Naive thymus-derived CD4-positive, alpha-beta T cell (primary cell): ENCODE measurements around the gene SMARCA1. TPM values are rescaled to one million over a fixed set of nuclear protein-coding genes. Genes with fewer than 3 reads are reported as not detected.
A peak's percentile ranks its signal among the peaks of the same experiment; 100 is the strongest.
"Not testable (repeated sequence)": the region's sequence is repeated elsewhere in the genome, so short reads cannot be mapped to it uniquely, and the experiment has no call there.

Source experiments
- ATAC-seq: fragments of 150-1000 bp; cut with Tn5 transposase; 2 replicates; pipeline ENCODE4 v1.10.0; 2021; ENCODE audit warnings: mild to moderate bottlenecking, moderate library complexity
- CTCF ChIA-PET: fragments of 350-600 bp; sonication (Branson Sonifier 250); formaldehyde crosslinking; loops from one replicate; lab custom pipeline; 2021; ENCODE audit warnings: antibody characterized with exemption; lab: Charles Lee
- POLR2A ChIA-PET: fragments of 350-600 bp; sonication (Branson Sonifier 250); formaldehyde crosslinking; loops from one replicate; lab custom pipeline; 2021; ENCODE audit warnings: antibody characterized with exemption, inconsistent platforms; lab: Charles Lee
- DNase-seq, 9 donors: peaks; one replicate each; pipeline versions ENCODE4 v3.0.0 to v3.0.0-alpha.2; 2020 to 2022; ENCODE audit warnings: mixed read lengths in 1 of 9
- H3K27ac ChIP-seq: one replicate; pipeline ENCODE4 v1.7.0; 2013; ENCODE audit warnings: mild to moderate bottlenecking, low read depth, low read length, moderate library complexity
- H3K27me3 ChIP-seq, 2 donors: one replicate each; pipeline ENCODE4 v1.7.0; 2013; ENCODE audit warnings: low read length in 2 of 2, mild to moderate bottlenecking in 2 of 2, moderate library complexity in 2 of 2; ENCODE audit not compliant: control insufficient read depth in 2 of 2, insufficient read depth in 2 of 2
- H3K36me3 ChIP-seq, 3 experiments: 1 replicate in 2 of 3; 2 replicates in 1 of 3; pipeline ENCODE4 v1.7.0; 2013; ENCODE audit warnings: low read length in 3 of 3, mild to moderate bottlenecking in 3 of 3, moderate library complexity in 1 of 3; ENCODE audit not compliant: insufficient read depth in 3 of 3, control insufficient read depth in 2 of 3
- H3K4me1 ChIP-seq, 2 donors: one replicate each; pipeline ENCODE4 v1.7.0; 2013; ENCODE audit warnings: low read length in 2 of 2, mild to moderate bottlenecking in 2 of 2, moderate library complexity in 1 of 2; ENCODE audit not compliant: control insufficient read depth in 2 of 2, insufficient read depth in 2 of 2
- H3K4me3 ChIP-seq: 2 replicates; pipeline ENCODE4 v1.7.0; 2013; ENCODE audit warnings: mild to moderate bottlenecking, low read length
- H3K9me3 ChIP-seq, 3 experiments: 1 replicate in 2 of 3; 2 replicates in 1 of 3; pipeline ENCODE4 v1.7.0; 2013; ENCODE audit warnings: low read length in 3 of 3; ENCODE audit not compliant: control insufficient read depth in 2 of 3
- H3K27ac Mint-ChIP-seq, 9 donors: one replicate each; pipeline ENCODE4 v1.8.0; 2020 to 2022; ENCODE audit warnings: mixed read lengths in 9 of 9, mild to moderate bottlenecking in 8 of 9, moderate library complexity in 5 of 9, inconsistent platforms in 2 of 9
- H3K27me3 Mint-ChIP-seq, 5 donors: one replicate each; pipeline ENCODE4 v1.8.0; 2021 to 2022; ENCODE audit warnings: mixed read lengths in 5 of 5, mild to moderate bottlenecking in 1 of 5
- H3K36me3 Mint-ChIP-seq, 5 donors: one replicate each; pipeline ENCODE4 v1.8.0; 2020 to 2022; ENCODE audit warnings: mixed read lengths in 5 of 5, mild to moderate bottlenecking in 3 of 5, inconsistent platforms in 1 of 5
- H3K4me1 Mint-ChIP-seq, 7 donors: one replicate each; pipeline ENCODE4 v1.8.0; 2020 to 2022; ENCODE audit warnings: mixed read lengths in 7 of 7, mild to moderate bottlenecking in 3 of 7, inconsistent platforms in 1 of 7
- H3K4me3 Mint-ChIP-seq, 10 donors: one replicate each; pipeline ENCODE4 v1.8.0; 2020 to 2022; ENCODE audit warnings: mild to moderate bottlenecking in 10 of 10, mixed read lengths in 10 of 10, moderate library complexity in 6 of 10, inconsistent platforms in 2 of 10
- H3K9me3 Mint-ChIP-seq, 11 donors: one replicate each; pipeline ENCODE4 v1.8.0; 2020 to 2022; ENCODE audit warnings: mixed read lengths in 11 of 11, mild to moderate bottlenecking in 4 of 11, inconsistent platforms in 1 of 11, moderate library complexity in 1 of 11
- intact Hi-C, 2 donors: fragments of 100-400 bp; cut with micrococcal nuclease; formaldehyde crosslinking; loops; one replicate each; pipeline ENCODE4 v1.15.1; 2023
- polyA plus RNA-seq, 2 donors: library from polyadenylated mRNA; unstranded; fragments of 300-500 nt; fragmentation: Illumina TruSeq; gene quantifications; one replicate each; pipeline ENCODE4 v1.2.3, GENCODE V29; 2021
- total RNA-seq, 6 experiments: library from RNA in 5 of 6; stranded (reverse) in 5 of 6; gene quantifications; 1 replicate in 5 of 6; 2 replicates in 1 of 6; pipeline ENCODE4 v1.2.3 and lab custom pipeline; 2021 to 2026

Gene SMARCA1
- total and polyA plus RNA-seq, 7 experiments from 2014 or later, result 0.72 to 5.0 (median 2.6) TPM; not detected in 1

DNA sequence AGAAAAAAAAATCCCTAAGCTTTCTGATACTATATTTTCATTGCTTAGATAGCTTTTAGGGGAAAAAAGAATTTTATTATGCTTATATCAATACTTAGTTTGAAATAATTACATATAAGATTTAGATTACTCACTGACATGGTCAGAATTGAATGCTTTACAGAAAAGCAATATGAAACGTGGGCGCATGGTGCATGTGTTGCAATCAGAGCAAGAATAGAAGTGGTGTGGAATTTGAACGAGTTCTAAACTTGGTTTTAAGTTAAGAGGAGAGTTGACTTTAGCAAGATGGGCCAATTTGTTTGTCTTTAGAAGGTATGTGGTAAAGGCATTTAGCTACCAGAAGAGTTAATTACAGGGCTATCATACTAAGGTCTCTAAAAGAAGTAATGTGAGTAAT lies 38.2 kb upstream of the SMARCA1 start:
- Mint-ChIP-seq H3K27me3 (no peaks in the 10 kb centered on the region), H3K4me3 (no peak overlapping the region), H3K9me3 (peaks cover 0 to 4% (median 0%) of the 10 kb centered on the region in 11 donors), H3K27ac (peak overlapping the region in 1 of 9 donors; percentile 32), H3K4me1 (peaks cover 5 to 13% (median 12%) of the 10 kb centered on the region in 7 donors), H3K36me3 (peaks cover 10 to 30% (median 17%) of the 10 kb centered on the region in 5 donors)
- Histone ChIP-seq H3K36me3 (peaks cover 0 to 14% (median 3%) of the 10 kb centered on the region in 3 experiments), H3K27me3 (no peaks in the 10 kb centered on the region), H3K27ac (no peak overlapping the region), H3K9me3 (no peaks in the 10 kb centered on the region), H3K4me1 (no peaks in the 10 kb centered on the region), H3K4me3 (no peak overlapping the region)
- CTCF ChIA-PET, result no interaction called here
- POLR2A ChIA-PET, result no interaction called here
- ATAC-seq (no peak), DNase-seq (no peak)
- intact Hi-C loops, result no loop called here

- H3K9me3 Mint-ChIP-seq, result peaks cover 0 to 4% (median 0%) of the 10 kb centered on the region in 11 donors
- no peaks in the 10 kb centered on the region for H3K9me3 ChIP-seq
- H3K27me3 Mint-ChIP-seq, result no peaks in the 10 kb centered on the region
- CTCF ChIA-PET, result no interaction called here
- DNase-seq (no peak), ATAC-seq (no peak)
- H3K36me3 Mint-ChIP-seq, result peaks cover 10 to 28% (median 17%) of the 10 kb centered on the region in 5 donors
- H3K4me1 ChIP-seq, result no peaks in the 10 kb centered on the region
- H3K27ac ChIP-seq, result no peak overlapping the region
- POLR2A ChIA-PET, result no interaction called here
- intact Hi-C loops, result no loop called here
- H3K36me3 ChIP-seq, result peaks cover 0 to 14% (median 3%) of the 10 kb centered on the region in 3 experiments
- no peaks in the 10 kb centered on the region for H3K27me3 ChIP-seq
- H3K4me3 ChIP-seq, result no peak overlapping the region
- H3K27ac Mint-ChIP-seq, result no peak overlapping the region
- no peak overlapping the region for H3K4me3 Mint-ChIP-seq
- H3K4me1 Mint-ChIP-seq, result no peaks in the 10 kb centered on the region
Measured at GRCh38 chrX:129559783-129560182, 36.5 kb upstream of the SMARCA1 start.

DNA sequence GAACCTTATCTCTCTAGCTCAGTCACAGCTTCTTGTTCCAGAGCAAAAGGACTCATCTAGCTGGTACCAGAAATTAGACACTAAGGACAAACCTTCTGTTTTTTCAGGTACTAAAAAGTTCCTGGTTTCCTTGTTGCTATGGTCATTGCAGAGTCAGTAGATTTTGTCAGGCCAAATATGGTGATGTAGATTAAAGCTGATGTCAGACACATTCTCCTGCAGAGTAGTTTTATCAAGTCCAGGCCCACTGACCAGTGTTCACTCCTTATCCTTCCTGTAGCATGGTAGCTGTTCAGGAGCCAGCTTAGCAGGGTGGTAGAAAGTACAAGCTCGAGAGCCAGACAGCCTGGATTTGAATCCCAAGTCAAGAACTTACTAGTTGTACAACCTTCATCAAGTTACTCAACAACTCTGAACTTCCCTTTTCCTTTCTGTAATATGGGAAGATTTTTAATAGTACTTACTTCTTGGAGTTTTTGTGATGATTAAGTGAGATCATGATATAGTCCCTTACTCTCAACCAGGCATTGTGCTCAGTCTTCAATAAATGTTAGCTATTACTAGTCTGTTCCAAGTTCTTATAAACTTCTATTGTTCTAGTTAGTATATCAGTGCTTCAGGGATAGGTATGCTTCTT lies 34.7 kb upstream of the SMARCA1 start:
- DNase-seq (no peak), ATAC-seq (no peak)
- Mint-ChIP-seq H3K9me3 (no peaks in the 10 kb centered on the region), H3K4me3 (no peak overlapping the region), H3K27ac (no peak overlapping the region), H3K27me3 (no peaks in the 10 kb centered on the region), H3K36me3 (peaks cover 10 to 23% (median 13%) of the 10 kb centered on the region in 5 donors), H3K4me1 (no peaks in the 10 kb centered on the region)
- ChIA-PET POLR2A (no interaction called here), CTCF (no interaction called here)
- no peak overlapping the region for H3K27ac ChIP-seq
- H3K4me1 ChIP-seq, result no peaks in the 10 kb centered on the region
- H3K36me3 ChIP-seq, result peaks cover 0 to 14% (median 3%) of the 10 kb centered on the region in 3 experiments
- H3K4me3 ChIP-seq, result no peak overlapping the region
- intact Hi-C loops, result no loop called here
- no peaks in the 10 kb centered on the region for H3K27me3 ChIP-seq
- no peaks in the 10 kb centered on the region for H3K9me3 ChIP-seq

DNA sequence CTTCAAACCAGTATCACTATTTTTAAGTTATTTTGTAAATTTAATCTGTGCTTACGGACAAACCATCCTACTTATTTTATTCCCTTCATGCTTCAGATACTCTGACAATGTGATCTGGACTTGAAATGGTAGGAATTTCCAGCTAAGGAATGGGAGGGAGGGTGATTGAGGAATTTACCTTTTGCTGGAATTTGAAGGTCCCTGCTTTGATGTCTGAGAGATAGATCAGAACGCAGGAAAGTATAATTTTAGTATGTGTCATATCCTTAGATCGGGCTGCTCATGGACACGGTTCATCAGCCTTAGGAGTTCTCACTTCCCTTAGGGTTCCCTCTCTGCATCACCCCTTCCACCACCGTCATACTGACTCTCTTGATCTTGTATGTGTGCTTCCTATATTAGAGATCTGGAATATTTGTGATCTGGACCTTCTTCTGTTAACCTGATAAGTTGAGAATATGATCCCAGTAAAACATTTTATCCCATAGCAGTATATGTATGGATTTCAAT lies 33.6 kb upstream of the SMARCA1 start:
- peaks cover under 1 to 14% (median 6%) of the 10 kb centered on the region in 5 donors for H3K36me3 Mint-ChIP-seq
- intact Hi-C loops, result no loop called here
- H3K36me3 ChIP-seq, result peaks cover 0 to 8% (median 0%) of the 10 kb centered on the region in 3 experiments
- CTCF ChIA-PET, result no interaction called here
- no peaks in the 10 kb centered on the region for H3K27me3 Mint-ChIP-seq
- no peaks in the 10 kb centered on the region for H3K27me3 ChIP-seq
- POLR2A ChIA-PET, result no interaction called here
- ATAC-seq, result no peak
- H3K4me3 Mint-ChIP-seq, result no peak overlapping the region
- H3K9me3 Mint-ChIP-seq, result no peaks in the 10 kb centered on the region
- no peak overlapping the region for H3K4me3 ChIP-seq
- H3K27ac Mint-ChIP-seq, result no peak overlapping the region
- no peaks in the 10 kb centered on the region for H3K4me1 ChIP-seq
- H3K9me3 ChIP-seq, result no peaks in the 10 kb centered on the region
- no peak for DNase-seq
- H3K4me1 Mint-ChIP-seq, result peaks cover 0 to 4% (median 0%) of the 10 kb centered on the region in 7 donors
- H3K27ac ChIP-seq, result no peak overlapping the region

- H3K27me3 ChIP-seq, H3K4me3 Mint-ChIP-seq, POLR2A ChIA-PET, ATAC-seq, H3K4me1 ChIP-seq, DNase-seq, H3K9me3 Mint-ChIP-seq, intact Hi-C loops, H3K36me3 Mint-ChIP-seq, H3K9me3 ChIP-seq, H3K27ac ChIP-seq, H3K36me3 ChIP-seq, H3K4me3 ChIP-seq, H3K4me1 Mint-ChIP-seq, H3K27me3 Mint-ChIP-seq, H3K27ac Mint-ChIP-seq, CTCF ChIA-PET: not testable (repeated sequence)
Measured at GRCh38 chrX:129554816-129555215, 31.5 kb upstream of the SMARCA1 start.

GRCh38 chrX:129553619-129554288 lies 30.5 kb upstream of the SMARCA1 start:
- no peaks in the 10 kb centered on the region for H3K4me1 ChIP-seq
- Mint-ChIP-seq H3K4me3 (no peak overlapping the region), H3K4me1 (peaks cover 0 to 5% (median 0%) of the 10 kb centered on the region in 7 donors), H3K27ac (no peak overlapping the region), H3K9me3 (no peaks in the 10 kb centered on the region), H3K27me3 (no peaks in the 10 kb centered on the region), H3K36me3 (peaks cover 0 to 8% (median 0%) of the 10 kb centered on the region in 5 donors)
- H3K4me3 ChIP-seq, result no peak overlapping the region
- ChIA-PET CTCF (no interaction called here), POLR2A (no interaction called here)
- no peaks in the 10 kb centered on the region for H3K27me3 ChIP-seq
- ATAC-seq (no peak), DNase-seq (no peak)
- intact Hi-C loops, result no loop called here
- no peak overlapping the region for H3K27ac ChIP-seq
- H3K9me3 ChIP-seq, result no peaks in the 10 kb centered on the region
- H3K36me3 ChIP-seq, result peaks cover 0 to 8% (median 0%) of the 10 kb centered on the region in 3 experiments
